Nucleus accumbens (tissue), 56 donors: ENCODE results near the gene ZNF786.
"Not testable (repeated sequence)": the region's sequence is repeated elsewhere in the genome, so short reads cannot be mapped to it uniquely, and the experiment has no call there.

Experiments used
- DNase-seq, 56 donors: peaks; one replicate each; lab custom pipeline; 2025; lab: John Stamatoyannopoulos, UW

ZNF786 gene

GRCh38 chr7:149036676-149037075, 53.8 kb downstream of the ZNF786 start:
- DNase-seq, result no peak

- DNase-seq, result no peak
Observed at GRCh38 chr7:149031353-149031910, 59.1 kb downstream of the ZNF786 start.

DNA sequence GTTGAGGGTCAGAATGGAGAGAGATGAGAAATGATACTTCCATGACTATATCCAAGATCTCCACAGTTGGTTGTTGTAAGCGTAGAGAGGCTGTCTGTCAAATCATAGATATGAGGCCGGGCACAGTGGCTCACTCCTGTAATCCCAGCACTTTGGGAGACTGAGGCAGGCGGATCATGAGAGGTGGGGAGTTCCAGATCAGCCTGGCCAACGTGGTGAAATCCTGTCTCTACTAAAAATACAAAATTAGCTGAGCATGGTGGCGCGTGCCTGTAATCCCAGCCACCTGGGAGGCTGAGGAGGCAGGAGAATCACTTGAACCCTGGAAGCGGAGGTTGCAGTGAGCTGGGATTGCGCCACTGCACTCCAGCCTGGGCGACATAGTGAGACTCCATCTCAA, 60.1 kb downstream of the ZNF786 start:
- not testable (repeated sequence) for DNase-seq

DNA sequence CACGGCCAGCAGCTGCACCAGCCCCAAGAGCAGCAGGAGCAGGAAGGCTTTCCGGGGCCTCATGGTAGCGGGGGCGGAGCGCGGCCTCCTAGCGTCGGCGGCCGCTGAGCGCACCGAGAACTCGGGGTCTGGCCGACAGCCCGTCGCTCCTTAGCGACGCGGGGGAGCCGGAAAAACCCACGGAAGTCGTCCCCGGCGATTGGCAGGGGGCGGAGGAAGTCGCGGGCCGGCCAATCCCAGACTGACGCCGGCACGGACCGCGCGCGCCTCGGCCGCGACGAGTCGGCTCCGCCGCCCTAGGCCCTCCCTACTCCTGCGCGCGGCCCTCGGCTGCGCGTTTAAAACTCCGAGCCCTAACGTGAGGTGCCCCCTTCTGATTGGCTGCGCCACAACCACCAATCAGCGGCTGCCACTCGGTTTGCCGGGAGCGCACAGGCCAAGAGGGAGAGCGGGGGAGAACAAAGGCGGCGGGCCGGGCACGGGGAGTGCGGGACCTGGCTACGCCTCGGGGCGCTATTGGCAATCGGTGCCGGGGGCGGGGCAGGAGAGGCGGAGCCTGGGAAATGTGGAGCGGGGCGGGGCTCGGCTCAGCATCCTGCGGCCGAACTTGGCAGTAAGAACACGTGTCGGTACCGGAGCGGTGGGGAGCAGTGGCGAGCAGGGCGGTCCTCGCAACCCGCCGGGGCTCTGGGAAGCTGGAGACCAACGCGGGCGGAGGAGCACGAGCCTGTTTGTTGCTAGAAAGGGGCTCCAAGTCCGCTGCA, 62.0 kb downstream of the ZNF786 start, which contains the start of gene PDIA4:
Gene PDIA4 (minus strand): TSS at position 160 of the 764 bp plus-strand sequence. CDS start 97 bp downstream, at position 63.
- DNase-seq, result peak; percentile 89 to 100 (median 99)

DNA sequence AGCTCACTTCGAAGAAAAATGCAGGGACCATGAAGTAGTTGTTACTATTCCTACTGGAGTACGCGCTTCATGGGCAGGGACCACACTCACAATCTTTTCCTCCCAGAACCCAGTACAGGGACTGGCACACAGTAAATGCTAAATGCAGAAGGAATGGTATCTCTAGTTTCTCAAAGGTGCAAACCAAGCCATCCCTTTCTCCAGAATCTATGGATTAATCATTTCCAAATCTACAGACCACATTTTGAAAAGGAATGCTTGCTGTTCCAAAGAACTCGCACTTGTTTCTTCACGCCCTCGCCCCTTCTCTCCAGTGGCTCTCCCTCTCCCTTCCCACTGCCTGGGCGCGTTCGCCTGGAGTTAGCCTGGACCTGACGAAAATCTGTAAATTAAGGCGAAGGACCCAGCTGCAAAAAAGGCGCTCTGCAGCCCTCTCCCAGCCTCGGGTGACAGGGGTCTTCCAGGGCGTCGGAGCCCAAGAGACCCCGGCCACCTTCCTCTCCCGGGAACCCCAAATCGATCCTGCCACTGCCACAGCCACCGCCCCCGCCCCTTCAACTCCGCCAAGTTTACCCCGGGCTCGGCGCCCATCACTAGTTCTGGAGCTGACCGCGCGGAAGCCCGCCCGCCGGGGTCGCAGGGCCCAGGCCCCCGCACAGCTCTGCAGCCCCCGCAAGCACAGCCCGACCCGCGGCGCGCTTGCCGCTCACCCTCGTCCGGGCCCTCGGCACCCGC, 62.7 kb downstream of the ZNF786 start:
- DNase-seq, result peak in 3 of 56 donors; percentile 46 to 66 (median 48)

- no peak for DNase-seq
Observed at GRCh38 chr7:149027055-149027454, 63.5 kb downstream of the ZNF786 start.

GRCh38 chr7:149023662-149024061, 66.9 kb downstream of the ZNF786 start:
- no peak for DNase-seq

DNA sequence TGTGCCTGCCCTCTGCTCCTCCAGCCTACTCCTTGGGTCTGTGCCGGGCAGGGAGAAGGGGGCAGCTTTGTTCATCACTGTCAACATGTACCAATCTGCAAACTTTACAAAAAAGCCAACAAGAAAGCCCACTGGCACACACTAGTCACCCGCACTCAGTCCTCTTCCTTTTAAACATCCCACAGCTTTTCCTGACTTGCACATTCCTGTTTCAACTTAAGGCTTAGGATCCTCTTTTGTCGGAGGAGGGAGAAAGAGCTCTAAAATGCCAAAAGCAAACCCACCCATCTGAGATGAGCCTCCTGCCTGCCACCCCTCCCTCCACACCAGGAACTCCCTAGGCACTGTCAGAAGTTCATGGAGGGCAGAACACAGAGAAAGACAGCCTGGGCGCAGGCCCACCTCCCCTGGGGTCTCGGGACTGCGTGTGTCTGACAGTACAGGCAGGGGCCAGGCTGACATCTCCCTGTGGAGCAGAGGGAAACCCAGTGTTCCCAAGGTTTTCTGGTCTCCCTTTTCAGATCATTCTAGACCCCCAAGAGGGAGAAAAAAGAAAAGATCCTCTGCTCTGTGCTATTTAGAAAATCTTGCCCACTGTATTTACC, 67.7 kb downstream of the ZNF786 start:
- no peak for DNase-seq

GRCh38 chr7:149021725-149022062, 68.8 kb downstream of the ZNF786 start:
- DNase-seq, result peak in 13 of 56 donors; percentile 5 to 48 (median 23)

- DNase-seq, result peak in 22 of 56 donors; percentile 2 to 42 (median 18)
Observed at GRCh38 chr7:149020483-149020882, 70.0 kb downstream of the ZNF786 start.
